ENCODE measurements around the gene JUND. TPM values are rescaled to one million over a fixed set of nuclear protein-coding genes. Genes with fewer than 3 reads are reported as not detected.

Gene JUND
- total RNA-seq, 4 donors from 2014 or later = 241 to 573 (median 297) TPM

- H3K4me3 ChIP-seq = no peak overlapping the region
- H3K4me1 ChIP-seq = peaks cover 0 to 6% (median 0%) of the 10 kb centered on the region in 3 donors
- TF ChIP-seq POLR2A (IDR thresholded peaks at IDR 0.05) (no peak), CTCF (IDR thresholded peaks at IDR 0.05) (no peak), POLR2AphosphoS5 (IDR thresholded peaks at IDR 0.05) (no peak), EP300 (IDR thresholded peaks at IDR 0.05) (no peak)
- 0 to 27% methylated on average over 1 to 16 of the region's 37 CpGs for WGBS, 2 donors (ENCODE audit: low coverage in 1 of 2)
- H3K36me3 ChIP-seq = no peaks in the 10 kb centered on the region
- no peak overlapping the region for H3K27ac ChIP-seq
- peaks cover 93% of the 10 kb centered on the region for H3K27me3 ChIP-seq
- ATAC-seq = peak; percentile 26
- H3K9me3 ChIP-seq = peaks cover 0 to 17% (median 0%) of the 10 kb centered on the region in 3 donors
Observed at GRCh38 chr19:18233224-18233825, 48.1 kb downstream of the JUND start.

- Histone ChIP-seq H3K36me3 (no peaks in the 10 kb centered on the region), H3K4me3 (no peak overlapping the region), H3K27me3 (peaks cover 97% of the 10 kb centered on the region), H3K27ac (no peak overlapping the region), H3K9me3 (peaks cover 0 to 17% (median 0%) of the 10 kb centered on the region in 3 donors), H3K4me1 (peaks cover 0 to 6% (median 0%) of the 10 kb centered on the region in 3 donors)
- WGBS, 2 donors (ENCODE audit: low coverage in 1 of 2) = no CpG with 5 or more reads among the region's 46 CpGs
- TF ChIP-seq POLR2AphosphoS5 (IDR thresholded peaks at IDR 0.05) (no peak), EP300 (IDR thresholded peaks at IDR 0.05) (no peak), POLR2A (IDR thresholded peaks at IDR 0.05) (no peak), CTCF (IDR thresholded peaks at IDR 0.05) (no peak)
- ATAC-seq = no peak
Observed at GRCh38 chr19:18232540-18233223, 48.7 kb downstream of the JUND start.

GRCh38 chr19:18231775-18232174 is 49.6 kb downstream of the JUND start:
- TF ChIP-seq POLR2A (IDR thresholded peaks at IDR 0.05) = no peak
- TF ChIP-seq POLR2AphosphoS5 (IDR thresholded peaks at IDR 0.05) = no peak
- TF ChIP-seq CTCF (IDR thresholded peaks at IDR 0.05) = no peak
- no peak for TF ChIP-seq EP300 (IDR thresholded peaks at IDR 0.05)
- ATAC-seq = no peak
- Histone ChIP-seq H3K36me3 (no peaks in the 10 kb centered on the region), H3K4me3 (no peak overlapping the region), H3K27ac (no peak overlapping the region), H3K9me3 (peaks cover 0 to 17% (median 0%) of the 10 kb centered on the region in 3 donors), H3K27me3 (peaks cover 100% of the 10 kb centered on the region), H3K4me1 (peaks cover 0 to 6% (median 0%) of the 10 kb centered on the region in 3 donors)
- no CpG with 5 or more reads among the region's 4 CpGs for WGBS, 2 donors (ENCODE audit: low coverage in 1 of 2)

- WGBS, 2 donors (ENCODE audit: low coverage in 1 of 2) = 0 to 40% methylated on average over 1 to 2 of the region's 18 CpGs
- H3K4me3 ChIP-seq = no peak overlapping the region
- H3K9me3 ChIP-seq = peaks cover 0 to 17% (median 0%) of the 10 kb centered on the region in 3 donors
- H3K36me3 ChIP-seq = no peaks in the 10 kb centered on the region
- TF ChIP-seq POLR2A (IDR thresholded peaks at IDR 0.05) (no peak), POLR2AphosphoS5 (IDR thresholded peaks at IDR 0.05) (no peak), CTCF (IDR thresholded peaks at IDR 0.05) (no peak), EP300 (IDR thresholded peaks at IDR 0.05) (no peak)
- peaks cover 100% of the 10 kb centered on the region for H3K27me3 ChIP-seq
- no peak overlapping the region for H3K27ac ChIP-seq
- peaks cover 0 to 9% (median 2%) of the 10 kb centered on the region in 3 donors for H3K4me1 ChIP-seq
- no peak for ATAC-seq
Observed at GRCh38 chr19:18230941-18231734, 50.3 kb downstream of the JUND start.

All from gastroesophageal sphincter (tissue), 4 donors.